DND-41 (cell line): Measurements from ENCODE around the gene NEBL.

Source experiments
- ATAC-seq: fragments of 200-7000 bp; cut with Tn5 transposase; 3 replicates; pipeline ENCODE4 v1.9.1; 2021; ENCODE audit warnings: low read depth; ENCODE audit not compliant: insufficient read depth
- DNase-seq: peaks from one replicate; pipeline ENCODE4 v3.0.0-alpha.2; 2020
- H2AFZ ChIP-seq: 2 replicates; pipeline ENCODE4 v1.6.0; 2012; ENCODE audit warnings: low read depth, low read length
- H3K27ac ChIP-seq: 2 replicates; pipeline ENCODE4 v1.5.1; 2012; ENCODE audit warnings: low read length, inconsistent platforms
- H3K27me3 ChIP-seq: fragments of 200-600 bp; sonication (generic); 2 replicates; pipeline ENCODE4 v1.6.0; 2012; ENCODE audit warnings: low read length, mild to moderate bottlenecking, inconsistent platforms; ENCODE audit not compliant: insufficient read depth, poor library complexity
- H3K36me3 ChIP-seq: 2 replicates; pipeline ENCODE4 v1.5.1; 2012; ENCODE audit warnings: low read length, inconsistent platforms; ENCODE audit not compliant: insufficient read depth
- H3K4me1 ChIP-seq: 2 replicates; pipeline ENCODE4 v1.5.1; 2012; ENCODE audit warnings: mild to moderate bottlenecking, low read length; ENCODE audit not compliant: insufficient read depth
- H3K4me2 ChIP-seq: 2 replicates; pipeline ENCODE4 v1.6.0; 2012; ENCODE audit warnings: mild to moderate bottlenecking, moderate library complexity, low read length, inconsistent platforms; ENCODE audit not compliant: insufficient read depth
- H3K4me3 ChIP-seq, 2 experiments: fragments of 200-600 bp in 1 of 2; shearing (Covaris generic) in 1 of 2; 2 replicates each; pipeline ENCODE4 v1.5.1; 2012 to 2016; ENCODE audit warnings: inconsistent platforms in 2 of 2, low read length in 2 of 2, mild to moderate bottlenecking in 2 of 2, low read depth in 1 of 2, moderate library complexity in 1 of 2
- H3K79me2 ChIP-seq: 2 replicates; pipeline ENCODE4 v1.6.0; 2012; ENCODE audit warnings: low read length, inconsistent platforms; ENCODE audit not compliant: insufficient read depth
- H3K9ac ChIP-seq: 2 replicates; pipeline ENCODE4 v1.6.0; 2012; ENCODE audit warnings: low read depth, mild to moderate bottlenecking, inconsistent platforms, low read length, moderate library complexity
- H3K9me3 ChIP-seq: 2 replicates; pipeline ENCODE4 v1.5.1; 2012; ENCODE audit warnings: low read length, moderate library complexity, mild to moderate bottlenecking, inconsistent platforms; ENCODE audit not compliant: insufficient read depth, severe bottlenecking
- H4K20me1 ChIP-seq: 2 replicates; pipeline ENCODE4 v1.6.0; 2012; ENCODE audit warnings: low read length; ENCODE audit not compliant: insufficient read depth
- CTCF ChIP-seq: IDR thresholded peaks from 2 replicates; pipeline ENCODE4 v1.5.1; 2012; ENCODE audit warnings: borderline replicate concordance, low read length, moderate library complexity, mild to moderate bottlenecking; ENCODE audit not compliant: poor library complexity, severe bottlenecking; ENCODE audit errors: extremely low read depth
- EZH2 ChIP-seq: IDR thresholded peaks from 3 replicates; pipeline ENCODE4 v1.6.1; 2012; ENCODE audit warnings: borderline replicate concordance, low read depth, mild to moderate bottlenecking, moderate library complexity, low read length, inconsistent platforms; ENCODE audit not compliant: severe bottlenecking

Gene NEBL

GRCh38 chr10:20769481-20769880 is 127.6 kb downstream of the NEBL start:
- H4K20me1 ChIP-seq = no peaks in the 10 kb centered on the region
- TF ChIP-seq EZH2 (no peak), CTCF (no peak)
- no peak overlapping the region for H3K4me2 ChIP-seq
- H3K36me3 ChIP-seq = no peaks in the 10 kb centered on the region
- DNase-seq (no peak), ATAC-seq (no peak)
- no peaks in the 10 kb centered on the region for H3K79me2 ChIP-seq
- no peaks in the 10 kb centered on the region for H3K9me3 ChIP-seq
- no peaks in the 10 kb centered on the region for H3K27me3 ChIP-seq
- no peak overlapping the region for H3K27ac ChIP-seq
- no peak overlapping the region for H2AFZ ChIP-seq
- H3K9ac ChIP-seq = no peak overlapping the region
- H3K4me3 ChIP-seq = no peak overlapping the region
- H3K4me1 ChIP-seq = no peaks in the 10 kb centered on the region

GRCh38 chr10:20768843-20769242 is 128.3 kb downstream of the NEBL start:
- H3K27me3 ChIP-seq = no peaks in the 10 kb centered on the region
- no peaks in the 10 kb centered on the region for H3K79me2 ChIP-seq
- TF ChIP-seq CTCF (peak; percentile 9), EZH2 (no peak)
- no peaks in the 10 kb centered on the region for H4K20me1 ChIP-seq
- no peaks in the 10 kb centered on the region for H3K9me3 ChIP-seq
- DNase-seq (no peak), ATAC-seq (no peak)
- H3K36me3 ChIP-seq = no peaks in the 10 kb centered on the region
- H3K4me2 ChIP-seq = no peak overlapping the region
- H3K27ac ChIP-seq = no peak overlapping the region
- H3K9ac ChIP-seq = no peak overlapping the region
- H2AFZ ChIP-seq = no peak overlapping the region
- no peak overlapping the region for H3K4me3 ChIP-seq
- H3K4me1 ChIP-seq = no peaks in the 10 kb centered on the region

- Histone ChIP-seq H3K27ac (no peak overlapping the region), H3K79me2 (no peaks in the 10 kb centered on the region), H3K9ac (no peak overlapping the region), H3K4me3 (no peak overlapping the region), H3K9me3 (no peaks in the 10 kb centered on the region), H3K27me3 (no peaks in the 10 kb centered on the region), H3K4me2 (no peak overlapping the region), H3K4me1 (no peaks in the 10 kb centered on the region), H2AFZ (no peak overlapping the region), H3K36me3 (no peaks in the 10 kb centered on the region), H4K20me1 (no peaks in the 10 kb centered on the region)
- no peak for TF ChIP-seq EZH2
- TF ChIP-seq CTCF = no peak
- no peak for DNase-seq
- ATAC-seq = no peak
These were observed 130.1 kb downstream of the NEBL start for GRCh38 chr10:20767028-20767427.

- Histone ChIP-seq H3K9me3 (no peaks in the 10 kb centered on the region), H3K27me3 (no peaks in the 10 kb centered on the region), H3K27ac (no peak overlapping the region), H3K4me2 (no peak overlapping the region), H4K20me1 (no peaks in the 10 kb centered on the region), H3K4me1 (no peaks in the 10 kb centered on the region), H3K79me2 (no peaks in the 10 kb centered on the region), H2AFZ (no peak overlapping the region), H3K9ac (no peak overlapping the region), H3K36me3 (no peaks in the 10 kb centered on the region), H3K4me3 (no peak overlapping the region)
- ATAC-seq (no peak), DNase-seq (no peak)
- TF ChIP-seq CTCF (no peak), EZH2 (no peak)
These were observed 132.0 kb downstream of the NEBL start for GRCh38 chr10:20765066-20765465.
